SK-N-SH treated with all-trans-retinoic acid at 6 μM for 48 hours (cell line): ENCODE results near the gene KRTAP1-3.
"Not testable (repeated sequence)": the region's sequence is repeated elsewhere in the genome, so short reads cannot be mapped to it uniquely, and the experiment has no call there.

Experiments
- ARNTL ChIP-seq: fragments of 450-650 bp; formaldehyde crosslinking; IDR thresholded peaks from 2 replicates; pipeline ENCODE4 v1.5.0; 2020; ENCODE audit warnings: low read depth, mild to moderate bottlenecking, moderate library complexity, borderline replicate concordance
- CSDC2 ChIP-seq: fragments of 250-450 bp; sonication (Bioruptor Pico); IDR thresholded peaks from 2 replicates; pipeline ENCODE4 v1.5.0; 2020; ENCODE audit warnings: mild to moderate bottlenecking, moderate library complexity
- CSRNP3 ChIP-seq: fragments of 250-450 bp; sonication (Bioruptor Pico); IDR thresholded peaks from 2 replicates; pipeline ENCODE4 v1.5.1; 2021; ENCODE audit warnings: mild to moderate bottlenecking, moderate library complexity
- ESRRG ChIP-seq: fragments of 250-450 bp; sonication (Bioruptor Pico); IDR thresholded peaks from 2 replicates; pipeline ENCODE4 v1.6.1; 2021; ENCODE audit warnings: mild to moderate bottlenecking
- ISL1 ChIP-seq: fragments of 250-450 bp; sonication (Bioruptor Pico); IDR thresholded peaks from 2 replicates; pipeline ENCODE4 v2.1.2; 2022; ENCODE audit warnings: mild to moderate bottlenecking, moderate library complexity
- OSR1 ChIP-seq: fragments of 250-450 bp; sonication (Bioruptor Pico); IDR thresholded peaks from 2 replicates; pipeline ENCODE4 v1.8.0; 2022; ENCODE audit warnings: moderate library complexity, mild to moderate bottlenecking, inconsistent platforms
- PATZ1 ChIP-seq: fragments of 250-450 bp; sonication (Bioruptor Pico); IDR thresholded peaks from 2 replicates; pipeline ENCODE4 v1.8.0; 2020; ENCODE audit warnings: mild to moderate bottlenecking, moderate library complexity, borderline replicate concordance
- RARB ChIP-seq: fragments of 250-450 bp; sonication (Bioruptor Pico); IDR thresholded peaks from 2 replicates; pipeline ENCODE4 v1.8.0; 2021; ENCODE audit warnings: mild to moderate bottlenecking, moderate library complexity
- ZFP3 ChIP-seq: fragments of 250-450 bp; sonication (Bioruptor Pico); IDR thresholded peaks from 2 replicates; pipeline ENCODE4 v1.5.0; 2020; ENCODE audit warnings: mild to moderate bottlenecking, moderate library complexity
- ZFP30 ChIP-seq: fragments of 450-650 bp; formaldehyde crosslinking; IDR thresholded peaks from 2 replicates; pipeline ENCODE4 v1.5.0; 2022; ENCODE audit warnings: mild to moderate bottlenecking, moderate library complexity
- ZNF565 ChIP-seq: fragments of 450-650 bp; formaldehyde crosslinking; conservative IDR thresholded peaks from 2 replicates; pipeline ENCODE4 v1.5.0; 2020; ENCODE audit warnings: low read depth, mild to moderate bottlenecking, moderate library complexity
- TF ChIP-seq, protein P1 (sequence below): fragments of 250-450 bp; sonication (Bioruptor Pico); IDR thresholded peaks from 2 replicates; pipeline ENCODE4 v1.5.1; 2020; ENCODE audit warnings: low read depth, mild to moderate bottlenecking, moderate library complexity
- TF ChIP-seq, protein P2 (sequence below): fragments of 250-450 bp; sonication (Bioruptor Pico); IDR thresholded peaks from 2 replicates; pipeline ENCODE4 v1.8.0; 2021; ENCODE audit warnings: low read depth, mild to moderate bottlenecking, moderate library complexity, borderline replicate concordance

- not testable (repeated sequence) for TF ChIP-seq ZFP30; ARNTL (CRISPR knock-in tag); PATZ1 (CRISPR knock-in tag); ESRRG (CRISPR knock-in tag); CSRNP3; ZNF565 (CRISPR knock-in tag); RARB (CRISPR knock-in tag); ZFP3 (CRISPR knock-in tag); OSR1 (CRISPR knock-in tag); ISL1; CSDC2 (CRISPR knock-in tag)
- TF ChIP-seq, protein P1, sequence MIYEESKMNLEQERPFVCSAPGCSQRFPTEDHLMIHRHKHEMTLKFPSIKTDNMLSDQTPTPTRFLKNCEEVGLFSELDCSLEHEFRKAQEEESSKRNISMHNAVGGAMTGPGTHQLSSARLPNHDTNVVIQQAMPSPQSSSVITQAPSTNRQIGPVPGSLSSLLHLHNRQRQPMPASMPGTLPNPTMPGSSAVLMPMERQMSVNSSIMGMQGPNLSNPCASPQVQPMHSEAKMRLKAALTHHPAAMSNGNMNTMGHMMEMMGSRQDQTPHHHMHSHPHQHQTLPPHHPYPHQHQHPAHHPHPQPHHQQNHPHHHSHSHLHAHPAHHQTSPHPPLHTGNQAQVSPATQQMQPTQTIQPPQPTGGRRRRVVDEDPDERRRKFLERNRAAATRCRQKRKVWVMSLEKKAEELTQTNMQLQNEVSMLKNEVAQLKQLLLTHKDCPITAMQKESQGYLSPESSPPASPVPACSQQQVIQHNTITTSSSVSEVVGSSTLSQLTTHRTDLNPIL (CRISPR knock-in tag) = not testable (repeated sequence)
- TF ChIP-seq, protein P2, sequence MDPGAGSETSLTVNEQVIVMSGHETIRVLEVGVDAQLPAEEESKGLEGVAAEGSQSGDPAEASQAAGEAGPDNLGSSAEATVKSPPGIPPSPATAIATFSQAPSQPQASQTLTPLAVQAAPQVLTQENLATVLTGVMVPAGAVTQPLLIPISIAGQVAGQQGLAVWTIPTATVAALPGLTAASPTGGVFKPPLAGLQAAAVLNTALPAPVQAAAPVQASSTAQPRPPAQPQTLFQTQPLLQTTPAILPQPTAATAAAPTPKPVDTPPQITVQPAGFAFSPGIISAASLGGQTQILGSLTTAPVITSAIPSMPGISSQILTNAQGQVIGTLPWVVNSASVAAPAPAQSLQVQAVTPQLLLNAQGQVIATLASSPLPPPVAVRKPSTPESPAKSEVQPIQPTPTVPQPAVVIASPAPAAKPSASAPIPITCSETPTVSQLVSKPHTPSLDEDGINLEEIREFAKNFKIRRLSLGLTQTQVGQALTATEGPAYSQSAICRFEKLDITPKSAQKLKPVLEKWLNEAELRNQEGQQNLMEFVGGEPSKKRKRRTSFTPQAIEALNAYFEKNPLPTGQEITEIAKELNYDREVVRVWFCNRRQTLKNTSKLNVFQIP (CRISPR knock-in tag) = not testable (repeated sequence)
These were observed 35.1 kb downstream of the KRTAP1-3 start, which contains the start of gene KRTAP3-2 for GRCh38 chr17:40999563-40999962.
